ENCODE results near the gene UBN1.

The UBN1 gene

GRCh38 chr16:4846901-4847773 is at the start of gene UBN1, which contains the start of gene GLYR1:
Gene UBN1, plus strand, starts transcription at chr16:4847481. Its CDS starts 5,437 bp downstream, at chr16:4852918.
Gene GLYR1, minus strand, starts transcription at chr16:4847288. Its CDS starts 23 bp downstream, at chr16:4847265.
- Histone ChIP-seq H3K27me3 (ENCODE audit: control insufficient read depth in 1 of 2, insufficient read depth in 2 of 2, low read length in 2 of 2) (no peaks in the 10 kb centered on the region), H3K4me3 (ENCODE audit: low read length in 2 of 2) (peak within 1 kb of the TSS; percentile 87 to 96), H3K9ac (ENCODE audit: low read length in 2 of 2) (peak within 1 kb of the TSS; percentile 84 to 93), H3K36me3 (ENCODE audit: control insufficient read depth in 2 of 2, insufficient read depth in 2 of 2, low read length in 2 of 2) (peaks cover 18% of the 10 kb centered on the region in 2 donors), H3K9me3 (ENCODE audit: control insufficient read depth in 2 of 2, low read length in 2 of 2) (no peaks in the 10 kb centered on the region), H3K27ac (ENCODE audit: low read length) (peak within 1 kb of the TSS; percentile 92), H3K4me1 (ENCODE audit: control insufficient read depth, insufficient read depth, low read length) (peaks cover 26% of the 10 kb centered on the region)

GRCh38 chr16:4797805-4798252 is 49.5 kb upstream of the UBN1 start:
- H3K4me1 ChIP-seq (ENCODE audit: control insufficient read depth, insufficient read depth, low read length): peaks cover 21% of the 10 kb centered on the region
- no peak overlapping the region for H3K9ac ChIP-seq (ENCODE audit: low read length in 2 of 2)
- H3K4me3 ChIP-seq (ENCODE audit: low read length in 2 of 2): no peak overlapping the region
- no peaks in the 10 kb centered on the region for H3K9me3 ChIP-seq (ENCODE audit: control insufficient read depth in 2 of 2, low read length in 2 of 2)
- H3K36me3 ChIP-seq (ENCODE audit: control insufficient read depth in 2 of 2, insufficient read depth in 2 of 2, low read length in 2 of 2): peaks cover 10 to 25% of the 10 kb centered on the region in 2 donors
- no peak overlapping the region for H3K27ac ChIP-seq (ENCODE audit: low read length)
- H3K27me3 ChIP-seq (ENCODE audit: control insufficient read depth in 1 of 2, insufficient read depth in 2 of 2, low read length in 2 of 2): no peaks in the 10 kb centered on the region

GRCh38 chr16:4798456-4798855 is 48.8 kb upstream of the UBN1 start:
- Histone ChIP-seq H3K9ac (ENCODE audit: low read length in 2 of 2) (no peak overlapping the region), H3K36me3 (ENCODE audit: control insufficient read depth in 2 of 2, insufficient read depth in 2 of 2, low read length in 2 of 2) (peaks cover 10 to 25% of the 10 kb centered on the region in 2 donors), H3K27ac (ENCODE audit: low read length) (no peak overlapping the region)

GRCh38 chr16:4799171-4799855 is 48.0 kb upstream of the UBN1 start:
- Histone ChIP-seq H3K27ac (ENCODE audit: low read length) (no peak overlapping the region), H3K4me1 (ENCODE audit: control insufficient read depth, insufficient read depth, low read length) (peaks cover 26% of the 10 kb centered on the region), H3K9ac (ENCODE audit: low read length in 2 of 2) (no peak overlapping the region)

More at GRCh38 chr16:4798456-4798855, 48.8 kb upstream of the UBN1 start:
- H3K9me3 ChIP-seq (ENCODE audit: control insufficient read depth in 2 of 2, low read length in 2 of 2): no peaks in the 10 kb centered on the region
- H3K27me3 ChIP-seq (ENCODE audit: control insufficient read depth in 1 of 2, insufficient read depth in 2 of 2, low read length in 2 of 2): no peaks in the 10 kb centered on the region
- H3K4me1 ChIP-seq (ENCODE audit: control insufficient read depth, insufficient read depth, low read length): peaks cover 21% of the 10 kb centered on the region
- H3K4me3 ChIP-seq (ENCODE audit: low read length in 2 of 2): no peak overlapping the region

GRCh38 chr16:4800290-4801041 is 46.8 kb upstream of the UBN1 start:
- Histone ChIP-seq H3K9ac (ENCODE audit: low read length in 2 of 2) (peak overlapping the region in 1 of 2 donors; percentile 25), H3K4me1 (ENCODE audit: control insufficient read depth, insufficient read depth, low read length) (peaks cover 31% of the 10 kb centered on the region), H3K9me3 (ENCODE audit: control insufficient read depth in 2 of 2, low read length in 2 of 2) (no peaks in the 10 kb centered on the region), H3K27ac (ENCODE audit: low read length) (no peak overlapping the region), H3K4me3 (ENCODE audit: low read length in 2 of 2) (no peak overlapping the region), H3K36me3 (ENCODE audit: control insufficient read depth in 2 of 2, insufficient read depth in 2 of 2, low read length in 2 of 2) (peaks cover 22 to 34% of the 10 kb centered on the region in 2 donors), H3K27me3 (ENCODE audit: control insufficient read depth in 1 of 2, insufficient read depth in 2 of 2, low read length in 2 of 2) (no peaks in the 10 kb centered on the region)

More at GRCh38 chr16:4799171-4799855, 48.0 kb upstream of the UBN1 start:
- Histone ChIP-seq H3K4me3 (ENCODE audit: low read length in 2 of 2) (no peak overlapping the region), H3K27me3 (ENCODE audit: control insufficient read depth in 1 of 2, insufficient read depth in 2 of 2, low read length in 2 of 2) (no peaks in the 10 kb centered on the region), H3K36me3 (ENCODE audit: control insufficient read depth in 2 of 2, insufficient read depth in 2 of 2, low read length in 2 of 2) (peaks cover 11 to 26% of the 10 kb centered on the region in 2 donors), H3K9me3 (ENCODE audit: control insufficient read depth in 2 of 2, low read length in 2 of 2) (no peaks in the 10 kb centered on the region)

GRCh38 chr16:4801051-4801961 is 46.0 kb upstream of the UBN1 start:
- Histone ChIP-seq H3K27me3 (ENCODE audit: control insufficient read depth in 1 of 2, insufficient read depth in 2 of 2, low read length in 2 of 2) (no peaks in the 10 kb centered on the region), H3K4me3 (ENCODE audit: low read length in 2 of 2) (peak overlapping the region; percentile 61 to 83), H3K9me3 (ENCODE audit: control insufficient read depth in 2 of 2, low read length in 2 of 2) (no peaks in the 10 kb centered on the region), H3K9ac (ENCODE audit: low read length in 2 of 2) (peak overlapping the region; percentile 53 to 84), H3K4me1 (ENCODE audit: control insufficient read depth, insufficient read depth, low read length) (peaks cover 31% of the 10 kb centered on the region), H3K27ac (ENCODE audit: low read length) (peak overlapping the region; percentile 62), H3K36me3 (ENCODE audit: control insufficient read depth in 2 of 2, insufficient read depth in 2 of 2, low read length in 2 of 2) (peaks cover 22 to 32% of the 10 kb centered on the region in 2 donors)

- H3K27ac ChIP-seq (ENCODE audit: low read length): peak within 1 kb of the TSS; percentile 78
- H3K27me3 ChIP-seq (ENCODE audit: control insufficient read depth in 1 of 2, insufficient read depth in 2 of 2, low read length in 2 of 2): no peaks in the 10 kb centered on the region
- peak within 1 kb of the TSS; percentile 73 to 83 for H3K4me3 ChIP-seq (ENCODE audit: low read length in 2 of 2)
- no peaks in the 10 kb centered on the region for H3K9me3 ChIP-seq (ENCODE audit: control insufficient read depth in 2 of 2, low read length in 2 of 2)
- peaks cover 22 to 29% of the 10 kb centered on the region in 2 donors for H3K36me3 ChIP-seq (ENCODE audit: control insufficient read depth in 2 of 2, insufficient read depth in 2 of 2, low read length in 2 of 2)
- H3K4me1 ChIP-seq (ENCODE audit: control insufficient read depth, insufficient read depth, low read length): peaks cover 31% of the 10 kb centered on the region
- peak within 1 kb of the TSS; percentile 74 to 84 for H3K9ac ChIP-seq (ENCODE audit: low read length in 2 of 2)
Measured at GRCh38 chr16:4801962-4802658, 45.2 kb upstream of the UBN1 start, which contains the start of gene ROGDI. Gene ROGDI, minus strand, starts transcription at chr16:4802633. Its CDS starts 62 bp downstream, at chr16:4802571.

- Histone ChIP-seq H3K4me1 (ENCODE audit: control insufficient read depth, insufficient read depth, low read length) (peaks cover 31% of the 10 kb centered on the region), H3K36me3 (ENCODE audit: control insufficient read depth in 2 of 2, insufficient read depth in 2 of 2, low read length in 2 of 2) (peaks cover 24 to 28% of the 10 kb centered on the region in 2 donors), H3K27me3 (ENCODE audit: control insufficient read depth in 1 of 2, insufficient read depth in 2 of 2, low read length in 2 of 2) (no peaks in the 10 kb centered on the region), H3K9ac (ENCODE audit: low read length in 2 of 2) (peak overlapping the region; percentile 62 to 74), H3K27ac (ENCODE audit: low read length) (peak overlapping the region; percentile 78), H3K9me3 (ENCODE audit: control insufficient read depth in 2 of 2, low read length in 2 of 2) (no peaks in the 10 kb centered on the region), H3K4me3 (ENCODE audit: low read length in 2 of 2) (peak overlapping the region; percentile 73 to 83)
Measured at GRCh38 chr16:4802659-4803287, 44.5 kb upstream of the UBN1 start.

- Histone ChIP-seq H3K9me3 (ENCODE audit: control insufficient read depth in 2 of 2, low read length in 2 of 2) (no peaks in the 10 kb centered on the region), H3K27me3 (ENCODE audit: control insufficient read depth in 1 of 2, insufficient read depth in 2 of 2, low read length in 2 of 2) (no peaks in the 10 kb centered on the region), H3K36me3 (ENCODE audit: control insufficient read depth in 2 of 2, insufficient read depth in 2 of 2, low read length in 2 of 2) (peaks cover 23 to 27% of the 10 kb centered on the region in 2 donors), H3K4me1 (ENCODE audit: control insufficient read depth, insufficient read depth, low read length) (peaks cover 31% of the 10 kb centered on the region), H3K9ac (ENCODE audit: low read length in 2 of 2) (peak overlapping the region in 1 of 2 donors; percentile 74), H3K4me3 (ENCODE audit: low read length in 2 of 2) (peak overlapping the region; percentile 73 to 83), H3K27ac (ENCODE audit: low read length) (peak overlapping the region; percentile 78)
Measured at GRCh38 chr16:4803401-4803844, 43.9 kb upstream of the UBN1 start.
